Natural killer cell (primary cell): Measurements from ENCODE around the gene PYGB. TPM values are rescaled to one million over a fixed set of nuclear protein-coding genes. Genes with fewer than 3 reads are reported as not detected.

Experiments used
- ATAC-seq, 3 donors: fragments of 150-1000 bp in 2 of 3; fragments of 200-7000 bp in 1 of 3; cut with Tn5 transposase; 1 replicate in 1 of 3; 2 replicates in 2 of 3; pipeline ENCODE4 v1.10.0; 2021; ENCODE audit warnings: mild to moderate bottlenecking in 2 of 3, moderate library complexity in 2 of 3
- DNase-seq, 2 donors: peaks; one replicate each; pipeline versions ENCODE4 v3.0.0 to v3.0.0-alpha.2; 2013 to 2021; ENCODE audit warnings: mixed read lengths in 1 of 2
- H3K27ac ChIP-seq: one replicate; pipeline ENCODE4 v1.5.1; 2013; ENCODE audit warnings: mild to moderate bottlenecking, low read length
- H3K27me3 ChIP-seq: one replicate; pipeline ENCODE4 v1.6.1; 2013; ENCODE audit warnings: low read length; ENCODE audit not compliant: control insufficient read depth, insufficient read depth
- H3K36me3 ChIP-seq: one replicate; pipeline ENCODE4 v1.6.1; 2013; ENCODE audit warnings: low read length; ENCODE audit not compliant: control insufficient read depth, insufficient read depth
- H3K4me1 ChIP-seq: one replicate; pipeline ENCODE4 v1.6.1; 2013; ENCODE audit warnings: low read length; ENCODE audit not compliant: control insufficient read depth, insufficient read depth
- H3K4me3 ChIP-seq: one replicate; pipeline ENCODE4 v1.5.1; 2013; ENCODE audit warnings: low read length
- H3K9me3 ChIP-seq: one replicate; pipeline ENCODE4 v1.6.1; 2013; ENCODE audit warnings: low read length; ENCODE audit not compliant: control insufficient read depth, insufficient read depth
- H3K27ac Mint-ChIP-seq, 2 donors: one replicate each; pipeline ENCODE4 v1.8.0; 2022; ENCODE audit warnings: mild to moderate bottlenecking in 2 of 2, mixed read lengths in 2 of 2, moderate library complexity in 1 of 2
- H3K27me3 Mint-ChIP-seq, 2 donors: one replicate each; pipeline ENCODE4 v1.8.0; 2022; ENCODE audit warnings: low read depth in 2 of 2, mixed read lengths in 2 of 2
- H3K36me3 Mint-ChIP-seq: one replicate; pipeline ENCODE4 v1.8.0; 2022; ENCODE audit warnings: mixed read lengths
- H3K4me1 Mint-ChIP-seq, 2 donors: one replicate each; pipeline ENCODE4 v1.8.0; 2022; ENCODE audit warnings: mixed read lengths in 2 of 2
- H3K4me3 Mint-ChIP-seq: one replicate; pipeline ENCODE4 v1.8.0; 2022; ENCODE audit warnings: mild to moderate bottlenecking, moderate library complexity, mixed read lengths
- H3K9me3 Mint-ChIP-seq, 2 donors: one replicate each; pipeline ENCODE4 v1.8.0; 2022; ENCODE audit warnings: mixed read lengths in 2 of 2
- whole genome bisulfite sequencing: methylation state at CpG from one replicate; pipeline ENCODE4 v1.1.7; 2013; ENCODE audit warnings: missing lambda C conversion rate; ENCODE audit not compliant: insufficient coverage; 5-methylcytosine and 5-hydroxymethylcytosine counted together
- intact Hi-C: fragments of 100-400 bp; cut with micrococcal nuclease; formaldehyde crosslinking; loops from one replicate; pipeline ENCODE4 v1.14.2; 2022
- total RNA-seq, 4 donors: library from RNA; stranded (reverse); fragments of 120-200 nt in 1 of 4; gene quantifications; one replicate each; pipeline versions ENCODE4 v1.2.3 to v1.2.4, GENCODE V29; 2013 to 2022
- TF ChIP-seq, protein P1 (sequence below): fragments of 200-600 bp; IDR thresholded peaks from one replicate; pipeline ENCODE4 v1.8.0; 2022; ENCODE audit warnings: antibody characterized with exemption

PYGB gene
- total RNA-seq, 3 donors from 2014 or later (not counting 1 experiment from before 2014, with no cell fraction given): 39.4 to 55.4 (median 47.0) TPM

DNA sequence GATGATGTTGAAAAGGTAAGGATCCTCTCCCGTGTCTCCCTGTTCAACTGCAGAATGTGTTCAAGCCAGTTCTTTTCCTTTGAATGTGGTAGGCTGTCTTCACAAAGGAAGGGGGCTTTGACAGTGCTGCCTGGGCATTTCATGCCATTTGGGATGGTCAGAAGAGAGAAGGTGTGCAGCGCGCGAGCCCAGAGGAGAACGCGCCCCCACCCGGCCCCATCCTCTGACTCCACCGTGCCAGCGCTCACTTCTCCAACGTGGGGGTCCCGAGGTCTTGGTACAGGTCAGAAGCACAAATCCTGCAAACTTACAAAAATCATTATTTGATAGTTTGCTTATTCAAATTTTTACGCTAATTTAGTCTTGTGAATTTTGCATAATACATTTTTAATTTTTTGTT, 38.0 kb upstream of the PYGB start:
- Mint-ChIP-seq H3K4me1 (peaks cover 0 to 5% of the 10 kb centered on the region in 2 donors), H3K27ac (no peak overlapping the region), H3K36me3 (no peaks in the 10 kb centered on the region), H3K9me3 (no peaks in the 10 kb centered on the region), H3K27me3 (no peaks in the 10 kb centered on the region), H3K4me3 (no peak overlapping the region)
- ATAC-seq: no peak
- intact Hi-C loops: no loop called here
- TF ChIP-seq, protein P1, sequence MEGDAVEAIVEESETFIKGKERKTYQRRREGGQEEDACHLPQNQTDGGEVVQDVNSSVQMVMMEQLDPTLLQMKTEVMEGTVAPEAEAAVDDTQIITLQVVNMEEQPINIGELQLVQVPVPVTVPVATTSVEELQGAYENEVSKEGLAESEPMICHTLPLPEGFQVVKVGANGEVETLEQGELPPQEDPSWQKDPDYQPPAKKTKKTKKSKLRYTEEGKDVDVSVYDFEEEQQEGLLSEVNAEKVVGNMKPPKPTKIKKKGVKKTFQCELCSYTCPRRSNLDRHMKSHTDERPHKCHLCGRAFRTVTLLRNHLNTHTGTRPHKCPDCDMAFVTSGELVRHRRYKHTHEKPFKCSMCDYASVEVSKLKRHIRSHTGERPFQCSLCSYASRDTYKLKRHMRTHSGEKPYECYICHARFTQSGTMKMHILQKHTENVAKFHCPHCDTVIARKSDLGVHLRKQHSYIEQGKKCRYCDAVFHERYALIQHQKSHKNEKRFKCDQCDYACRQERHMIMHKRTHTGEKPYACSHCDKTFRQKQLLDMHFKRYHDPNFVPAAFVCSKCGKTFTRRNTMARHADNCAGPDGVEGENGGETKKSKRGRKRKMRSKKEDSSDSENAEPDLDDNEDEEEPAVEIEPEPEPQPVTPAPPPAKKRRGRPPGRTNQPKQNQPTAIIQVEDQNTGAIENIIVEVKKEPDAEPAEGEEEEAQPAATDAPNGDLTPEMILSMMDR: no peak
- WGBS: 96% methylated on average over 12 of the region's 12 CpGs
- no peaks in the 10 kb centered on the region for H3K9me3 ChIP-seq
- H3K27me3 ChIP-seq: no peaks in the 10 kb centered on the region
- DNase-seq: no peak
- no peak overlapping the region for H3K4me3 ChIP-seq
- no peaks in the 10 kb centered on the region for H3K4me1 ChIP-seq
- peaks cover 21% of the 10 kb centered on the region for H3K36me3 ChIP-seq
- no peak overlapping the region for H3K27ac ChIP-seq

DNA sequence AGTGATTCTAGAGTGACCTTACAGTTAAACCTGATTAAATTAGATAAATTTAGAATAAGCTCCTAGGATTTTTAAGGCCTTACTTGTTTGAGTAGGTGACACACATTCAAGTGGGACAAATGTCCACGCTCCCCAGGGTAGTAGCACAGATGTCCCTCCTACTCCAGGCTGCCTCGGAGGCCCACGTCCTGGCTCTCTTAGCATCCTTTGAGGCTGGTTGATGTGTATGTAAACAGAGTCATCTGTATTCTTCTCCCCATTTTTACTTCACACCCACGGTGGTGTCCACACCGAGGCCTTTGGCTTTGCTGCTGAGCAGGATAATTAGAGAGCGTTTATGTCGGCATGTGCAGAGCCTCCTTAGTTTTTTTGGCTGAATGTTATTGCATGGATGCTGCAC, 36.6 kb upstream of the PYGB start:
- no peak for DNase-seq
- Mint-ChIP-seq H3K27ac (no peak overlapping the region), H3K4me1 (no peaks in the 10 kb centered on the region), H3K9me3 (no peaks in the 10 kb centered on the region), H3K27me3 (no peaks in the 10 kb centered on the region), H3K4me3 (no peak overlapping the region), H3K36me3 (no peaks in the 10 kb centered on the region)
- Histone ChIP-seq H3K4me1 (no peaks in the 10 kb centered on the region), H3K9me3 (no peaks in the 10 kb centered on the region), H3K36me3 (peaks cover 29% of the 10 kb centered on the region), H3K27ac (no peak overlapping the region), H3K4me3 (no peak overlapping the region), H3K27me3 (no peaks in the 10 kb centered on the region)
- TF ChIP-seq, protein P1: no peak
- intact Hi-C loops: no loop called here
- WGBS: 98% methylated on average over 5 of the region's 7 CpGs
- no peak for ATAC-seq

DNA sequence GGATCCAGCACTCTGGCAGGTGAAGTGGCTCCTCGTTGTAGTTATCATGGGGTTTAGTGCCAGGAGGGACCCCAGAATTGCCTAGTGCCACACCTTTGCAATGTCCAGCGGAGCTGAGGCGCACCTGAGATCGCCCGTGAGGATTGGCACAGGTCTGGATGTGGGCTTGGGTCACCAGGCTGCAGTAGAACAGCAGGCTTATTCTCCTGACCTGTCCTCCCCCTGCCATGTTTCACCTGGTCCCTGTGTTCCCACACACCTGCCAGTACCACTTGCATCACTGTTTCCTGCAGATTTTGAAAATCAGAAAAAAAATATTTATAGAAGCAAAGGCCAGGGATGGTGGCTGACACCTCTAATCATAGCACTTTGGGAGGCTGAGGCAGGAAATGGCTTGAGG, 35.6 kb upstream of the PYGB start:
- Mint-ChIP-seq H3K27ac (no peak overlapping the region), H3K36me3 (no peaks in the 10 kb centered on the region), H3K4me3 (no peak overlapping the region), H3K27me3 (no peaks in the 10 kb centered on the region), H3K9me3 (no peaks in the 10 kb centered on the region), H3K4me1 (no peaks in the 10 kb centered on the region)
- no peak for DNase-seq
- Histone ChIP-seq H3K4me3 (no peak overlapping the region), H3K36me3 (peaks cover 31% of the 10 kb centered on the region), H3K27me3 (no peaks in the 10 kb centered on the region), H3K9me3 (no peaks in the 10 kb centered on the region), H3K4me1 (no peaks in the 10 kb centered on the region), H3K27ac (no peak overlapping the region)
- 98% methylated on average over 5 of the region's 5 CpGs for WGBS
- TF ChIP-seq, protein P1: no peak
- no peak for ATAC-seq
- intact Hi-C loops: no loop called here

DNA sequence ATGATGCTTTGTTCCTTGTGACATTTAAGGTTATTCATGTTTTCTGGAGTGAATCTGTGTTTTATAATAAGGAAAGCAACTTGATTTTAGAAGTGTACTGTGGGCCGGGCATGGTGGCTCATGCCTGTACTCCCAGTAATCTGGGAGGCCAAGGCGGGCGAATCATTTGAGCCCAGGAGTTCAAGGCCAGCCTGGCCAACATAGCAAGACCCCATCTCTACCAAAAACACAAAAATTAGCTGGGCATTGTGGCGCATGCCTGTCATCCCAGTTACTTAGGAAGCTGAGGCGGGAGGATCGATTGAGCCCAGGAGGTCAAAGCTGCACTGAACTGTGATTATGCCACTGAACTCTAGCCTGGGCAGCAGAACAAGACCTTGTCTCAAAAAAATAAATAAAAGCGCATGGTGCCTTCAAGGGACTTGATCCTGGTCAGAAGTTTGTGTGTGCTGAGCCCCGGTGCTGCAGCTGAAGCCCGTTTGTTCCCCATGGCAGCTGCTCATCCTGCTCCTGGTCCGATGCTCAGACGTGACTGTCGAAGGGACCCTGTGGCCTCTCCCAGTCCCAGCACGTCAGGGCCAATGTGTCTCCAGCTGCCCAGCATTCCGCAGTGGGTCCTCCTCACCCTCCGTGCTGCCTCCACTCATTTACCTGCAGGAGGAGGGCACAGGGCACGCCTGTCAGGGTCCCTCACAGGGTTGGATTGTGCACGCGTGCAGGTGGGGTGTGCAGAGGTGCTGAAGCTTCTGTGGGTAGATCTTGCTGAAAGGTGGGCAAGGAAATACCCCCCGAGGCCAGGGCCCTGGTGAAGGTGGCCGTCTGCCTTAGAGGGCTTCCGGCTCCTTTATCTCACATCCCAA, 34.1 kb upstream of the PYGB start:
- 98% methylated on average over 21 of the region's 21 CpGs for WGBS
- Histone ChIP-seq H3K4me3 (no peak overlapping the region), H3K27ac (no peak overlapping the region), H3K9me3 (no peaks in the 10 kb centered on the region), H3K4me1 (no peaks in the 10 kb centered on the region), H3K36me3 (peaks cover 37% of the 10 kb centered on the region), H3K27me3 (no peaks in the 10 kb centered on the region)
- TF ChIP-seq, protein P1: no peak
- no peaks in the 10 kb centered on the region for H3K27me3 Mint-ChIP-seq
- ATAC-seq (no peak), DNase-seq (no peak)
- no peak overlapping the region for H3K4me3 Mint-ChIP-seq
- no peaks in the 10 kb centered on the region for H3K9me3 Mint-ChIP-seq
- no peaks in the 10 kb centered on the region for H3K4me1 Mint-ChIP-seq
- H3K27ac Mint-ChIP-seq: no peak overlapping the region
- intact Hi-C loops: no loop called here
- H3K36me3 Mint-ChIP-seq: no peaks in the 10 kb centered on the region
